HG03442 (cell line): ENCODE data around the gene NTM.

Experiments
- ATAC-seq: cut with Tn5 transposase; IDR thresholded peaks from one replicate; pipeline ENCODE4 v1.9.1; 2021; ENCODE audit warnings: mild to moderate bottlenecking, moderate library complexity; ENCODE audit not compliant: unreplicated experiment

NTM gene

DNA sequence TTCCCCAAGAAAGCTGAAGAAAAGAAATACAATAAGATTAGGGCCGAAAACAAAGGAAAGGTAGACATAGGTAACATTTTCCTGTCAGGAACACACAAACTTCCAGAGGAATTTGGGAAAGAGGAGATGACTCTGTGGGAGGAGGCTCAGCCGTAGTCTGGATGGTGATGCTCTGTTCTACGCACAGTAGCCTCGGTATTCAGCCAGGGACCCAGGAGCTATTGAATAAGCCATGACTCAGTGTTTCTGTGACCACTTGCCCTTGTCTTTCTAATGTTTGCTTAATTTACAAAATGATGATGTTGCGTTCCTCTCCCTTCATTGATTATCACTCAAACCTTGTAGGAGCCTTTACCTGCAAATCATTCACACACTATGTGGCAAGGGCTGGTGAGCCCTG is 745.0 kb downstream of the NTM start:
- ATAC-seq, result no peak

DNA sequence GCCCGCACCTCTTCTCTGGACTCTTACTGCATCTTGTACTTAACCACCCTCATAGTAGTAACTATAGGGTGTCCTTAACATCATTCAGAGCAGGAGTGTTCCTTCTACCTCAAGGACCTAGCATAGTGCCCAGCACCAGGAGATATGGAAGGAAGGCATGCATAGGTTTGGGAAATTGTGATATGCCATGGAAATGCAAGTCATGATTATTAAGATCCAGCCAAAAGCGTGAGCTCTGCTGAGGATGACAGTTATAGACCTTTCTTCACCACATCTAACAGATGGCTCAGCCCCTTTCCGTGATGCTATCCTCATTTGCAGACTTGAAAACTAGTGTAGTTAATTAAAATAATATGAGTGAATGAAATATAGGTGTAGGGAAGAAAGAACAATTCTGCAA is 746.1 kb downstream of the NTM start:
- no peak for ATAC-seq

DNA sequence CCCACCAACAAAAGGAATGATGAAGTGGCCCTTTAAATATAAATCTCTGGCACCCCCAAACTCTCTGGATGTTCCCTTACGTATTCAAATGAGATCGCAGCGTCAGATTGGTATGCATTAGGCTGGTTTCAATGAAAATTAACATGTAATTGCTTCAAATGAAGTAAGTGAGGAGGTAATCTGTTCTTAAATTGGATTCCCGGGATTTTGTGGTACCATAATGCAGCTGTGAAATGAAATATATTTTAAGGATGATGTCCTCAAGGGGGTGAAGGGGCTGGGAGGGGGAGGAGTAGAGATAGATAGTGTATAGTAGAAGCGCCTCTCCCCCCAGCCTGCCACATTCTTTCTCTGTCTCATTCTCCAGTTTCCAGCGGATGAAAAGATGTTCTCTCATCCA is 748.2 kb downstream of the NTM start:
- no peak for ATAC-seq

DNA sequence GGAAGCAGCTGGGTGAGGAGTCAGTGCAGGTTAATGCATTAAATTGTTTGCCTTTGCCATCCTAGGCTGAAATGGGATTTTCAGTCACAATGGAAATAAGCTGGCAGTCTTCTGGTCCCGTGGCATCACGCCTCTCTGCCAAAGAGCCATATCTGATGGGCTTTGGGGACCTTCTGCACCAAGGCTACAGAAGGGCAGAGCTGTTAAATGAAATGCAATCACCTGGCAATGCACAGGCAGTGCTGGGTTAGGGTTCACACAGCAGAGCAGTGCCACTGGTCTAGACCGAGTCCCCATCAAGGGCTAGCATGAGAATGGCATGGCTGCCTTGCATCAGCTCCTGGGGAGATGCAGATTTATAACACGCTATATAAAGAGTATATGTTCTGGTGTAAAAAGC is 749.2 kb downstream of the NTM start:
- ATAC-seq, result no peak

- no peak for ATAC-seq
These were observed 752.3 kb downstream of the NTM start for GRCh38 chr11:132122735-132123134.

DNA sequence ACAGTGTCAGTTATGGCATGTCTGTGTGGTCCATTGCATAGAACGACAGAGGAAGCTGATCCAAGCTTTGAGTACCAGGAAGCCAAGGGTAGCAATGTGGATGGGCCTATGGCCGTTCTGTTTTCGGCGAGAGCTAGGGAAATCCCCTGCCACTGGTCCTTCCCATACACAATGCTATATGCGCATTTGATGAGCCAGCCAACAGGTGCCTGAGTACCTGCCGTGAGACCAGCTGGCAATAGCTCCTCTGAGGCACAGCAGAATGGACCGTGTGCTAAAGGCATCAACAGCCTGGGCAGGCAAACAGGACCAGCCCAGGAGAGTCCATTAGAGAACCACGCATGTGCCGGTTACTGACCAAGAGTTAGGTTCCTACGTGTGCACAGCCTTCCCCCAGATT is 753.0 kb downstream of the NTM start:
- no peak for ATAC-seq

DNA sequence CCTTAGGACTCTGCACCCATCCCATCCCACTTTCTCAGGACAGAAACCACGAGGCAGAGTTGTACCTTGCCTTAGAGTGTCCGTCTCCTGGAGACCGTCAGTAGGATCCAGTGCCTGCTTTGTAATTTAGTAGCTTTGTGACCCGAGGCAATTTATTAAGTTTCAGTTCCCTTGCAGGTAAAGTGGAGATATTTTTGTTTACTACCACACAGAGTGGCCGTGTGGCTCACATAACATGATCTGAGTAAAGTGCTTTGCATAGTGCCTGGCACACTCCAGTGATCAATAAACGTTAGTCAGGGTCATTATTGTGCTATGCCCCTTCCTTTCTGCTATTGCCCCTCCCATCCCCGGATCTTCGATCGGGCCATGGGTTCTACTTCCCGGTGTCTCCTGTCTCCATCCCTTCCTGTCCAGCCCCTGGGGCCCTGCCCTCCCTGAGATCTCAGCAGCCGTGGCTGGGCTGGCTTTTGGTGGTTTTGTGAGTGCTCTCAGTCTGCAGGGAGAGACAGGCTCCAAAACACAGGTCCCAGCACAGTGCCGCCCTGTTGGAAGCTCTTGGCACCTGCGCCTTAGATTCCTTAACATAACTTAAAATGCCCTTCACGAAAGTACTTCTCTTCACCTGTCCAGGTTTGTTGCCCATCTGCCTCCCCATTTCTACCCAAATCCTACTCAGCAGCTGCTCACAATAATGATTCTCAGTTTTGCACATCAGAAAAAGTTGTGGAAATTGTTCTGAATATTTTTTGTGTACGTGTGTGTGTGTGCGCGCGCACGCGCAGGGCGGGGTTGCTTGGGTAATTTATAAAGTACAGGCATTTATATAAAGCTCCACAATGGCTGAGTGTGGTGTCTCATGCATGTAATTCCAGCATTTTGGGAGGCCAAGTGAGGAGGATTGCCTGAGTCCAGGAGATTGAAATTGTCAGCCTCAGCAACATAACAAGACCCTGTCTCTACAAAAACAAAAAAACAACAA is 753.7 kb downstream of the NTM start:
- no peak for ATAC-seq

DNA sequence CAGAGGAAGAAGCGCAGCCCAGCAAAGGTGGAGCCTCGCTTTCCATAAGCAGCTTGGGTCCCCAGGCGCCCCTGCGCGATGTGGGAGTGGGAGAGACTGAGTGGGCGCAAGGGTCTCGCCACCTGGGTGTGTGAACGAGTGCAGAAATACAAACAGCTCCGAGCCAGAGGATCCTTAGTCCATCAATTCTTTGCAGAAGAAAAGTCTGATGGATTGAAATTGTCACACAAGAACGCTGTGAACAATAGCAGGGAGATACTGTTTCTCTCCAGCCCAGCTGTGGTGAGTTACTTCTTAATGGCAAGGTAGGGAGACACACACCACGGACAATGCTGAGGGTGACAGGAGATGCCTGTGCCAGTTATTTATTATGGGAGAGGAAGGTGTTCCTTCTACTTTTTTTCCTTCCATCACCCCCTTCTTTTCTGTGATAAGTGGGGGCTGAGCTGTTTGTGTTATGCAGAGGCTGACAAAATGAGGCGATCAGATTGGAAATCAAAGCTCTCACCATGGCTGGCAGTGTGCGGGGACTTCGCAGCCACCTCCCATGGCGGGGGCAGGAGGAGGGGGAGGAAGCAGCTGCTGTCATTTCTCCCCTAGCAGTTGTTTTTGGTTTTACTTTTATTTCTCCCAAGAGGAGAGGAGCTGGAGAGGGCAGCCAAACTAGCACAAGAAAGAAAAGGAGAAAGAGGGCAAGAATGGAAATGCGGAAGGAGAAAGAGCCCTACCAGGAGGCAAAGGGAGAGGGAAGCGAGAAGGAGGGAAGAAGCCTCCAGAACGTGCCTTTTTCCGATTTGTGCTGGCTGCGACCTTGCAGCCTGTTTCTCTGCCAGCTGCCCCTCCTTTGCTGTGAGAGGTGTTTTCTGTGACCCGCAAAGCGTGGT is 755.8 kb downstream of the NTM start:
- ATAC-seq, result no peak

DNA sequence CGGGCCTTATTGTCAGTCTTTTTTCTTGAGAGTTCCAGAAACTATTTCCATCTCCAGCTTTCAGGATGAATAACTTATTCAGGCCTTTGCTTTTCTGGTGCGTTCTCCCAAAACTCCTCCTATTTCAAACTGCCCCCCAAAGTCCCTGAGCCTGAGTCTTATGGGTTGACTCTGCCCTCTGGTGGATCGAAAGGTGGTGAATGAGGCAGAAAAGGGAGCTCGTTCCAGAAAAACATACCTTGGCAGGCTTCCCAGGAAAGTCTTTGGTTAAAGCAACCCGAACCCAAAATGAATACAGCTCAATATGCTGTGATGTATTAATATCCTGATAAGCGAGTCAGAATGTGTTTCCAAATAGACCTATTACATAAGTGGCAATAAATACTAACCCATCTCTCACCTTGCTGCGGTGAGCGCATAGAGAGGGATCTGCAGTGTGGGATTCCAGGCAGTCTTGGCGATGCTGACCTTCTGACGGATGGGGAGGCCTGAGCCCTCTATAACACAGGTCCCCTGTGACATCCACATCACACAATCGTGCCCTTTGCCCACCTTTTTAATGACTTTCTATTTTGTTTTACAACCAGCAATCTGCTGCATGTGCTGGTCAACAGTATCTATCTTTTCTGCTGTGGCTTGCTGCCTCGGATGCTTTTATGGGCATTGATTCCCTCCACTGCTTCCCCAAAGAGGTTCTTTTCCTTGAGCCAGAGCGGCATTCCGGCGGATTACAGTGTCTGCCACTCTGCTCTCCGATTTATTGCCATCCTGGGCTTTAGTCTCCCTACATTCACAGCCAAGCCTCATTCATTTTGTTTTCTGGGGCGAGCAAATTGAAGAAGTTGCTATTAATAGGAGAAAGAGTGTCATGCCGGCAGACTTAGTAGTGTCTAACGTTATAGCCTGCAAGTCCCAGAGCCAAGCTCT is 756.8 kb downstream of the NTM start:
- no peak for ATAC-seq

DNA sequence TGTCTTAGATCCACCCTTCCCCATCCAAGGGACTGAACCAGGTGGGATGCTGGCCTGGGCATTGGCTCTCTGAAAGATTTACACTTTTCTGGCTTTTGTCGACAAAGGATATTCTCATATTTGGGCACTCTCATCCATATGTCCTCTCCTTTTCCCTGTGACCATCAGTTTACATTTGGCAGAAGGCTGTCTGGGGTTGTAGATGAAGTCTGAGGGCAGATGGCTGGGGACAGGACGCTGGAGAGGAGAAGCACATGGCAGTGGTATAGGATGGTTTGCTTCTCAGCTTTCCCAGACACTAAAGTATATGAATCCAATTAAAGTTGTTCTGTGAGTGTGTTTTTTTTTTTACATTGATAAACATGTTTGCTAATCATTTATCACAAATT is 757.5 kb downstream of the NTM start:
- no peak for ATAC-seq

DNA sequence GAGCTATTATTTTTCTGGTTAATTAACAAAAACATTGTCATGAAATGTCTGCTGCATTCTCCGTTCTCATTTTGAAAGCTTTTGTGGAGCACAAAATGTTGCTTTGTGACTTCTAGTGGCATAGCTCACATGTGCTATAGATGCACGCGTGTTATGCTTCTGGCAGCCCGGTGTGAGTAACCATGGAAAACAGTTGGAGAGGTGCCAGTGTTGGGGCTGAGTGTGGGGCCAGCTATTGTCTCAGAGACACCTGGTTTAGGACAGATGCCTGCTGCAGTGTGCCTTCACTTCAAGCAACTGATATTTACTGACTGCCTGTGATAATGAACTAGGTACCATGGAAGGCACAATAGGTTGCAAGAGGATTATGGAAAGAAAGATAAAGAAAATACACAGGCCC is 760.6 kb downstream of the NTM start:
- no peak for ATAC-seq

DNA sequence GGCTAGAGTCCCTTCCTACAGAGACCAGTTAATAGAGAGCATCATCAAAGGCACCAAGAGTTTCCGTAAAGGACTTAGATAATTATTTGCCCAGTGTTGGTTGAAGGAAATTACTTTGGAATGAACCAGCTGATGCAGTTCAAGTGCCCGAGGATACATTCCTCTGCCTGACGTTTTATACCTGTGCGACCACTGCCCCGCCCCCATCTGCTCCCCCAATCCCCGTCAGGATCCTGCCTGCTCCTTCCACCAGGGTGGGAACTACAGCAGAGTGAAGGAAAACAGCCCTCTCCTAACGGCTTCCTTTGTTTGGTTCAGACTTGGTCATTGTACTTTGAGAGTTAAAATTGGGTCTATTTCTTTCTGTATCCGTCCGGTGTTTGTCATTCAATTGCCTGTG is 761.5 kb downstream of the NTM start:
- no peak for ATAC-seq

DNA sequence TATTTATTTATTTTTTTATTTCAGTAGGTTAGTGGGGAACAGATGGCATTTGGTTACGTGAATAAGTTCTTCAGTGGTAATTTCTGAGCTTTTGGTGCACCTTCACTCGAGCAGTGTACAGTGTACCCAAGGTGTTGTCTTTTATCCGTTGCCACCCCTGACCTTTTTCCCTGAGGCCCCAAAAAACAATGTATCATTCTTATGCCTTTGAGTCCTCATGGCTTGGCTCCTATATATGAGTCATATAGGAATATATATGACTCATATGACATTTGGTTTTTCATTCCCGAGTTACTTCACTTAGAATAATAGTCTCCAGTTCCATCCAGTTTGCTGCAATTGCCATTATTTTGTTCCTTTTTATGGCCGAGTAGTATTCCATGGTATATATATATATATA is 763.9 kb downstream of the NTM start:
- no peak for ATAC-seq

GRCh38 chr11:132137289-132137980 is 767.0 kb downstream of the NTM start:
- ATAC-seq, result no peak

DNA sequence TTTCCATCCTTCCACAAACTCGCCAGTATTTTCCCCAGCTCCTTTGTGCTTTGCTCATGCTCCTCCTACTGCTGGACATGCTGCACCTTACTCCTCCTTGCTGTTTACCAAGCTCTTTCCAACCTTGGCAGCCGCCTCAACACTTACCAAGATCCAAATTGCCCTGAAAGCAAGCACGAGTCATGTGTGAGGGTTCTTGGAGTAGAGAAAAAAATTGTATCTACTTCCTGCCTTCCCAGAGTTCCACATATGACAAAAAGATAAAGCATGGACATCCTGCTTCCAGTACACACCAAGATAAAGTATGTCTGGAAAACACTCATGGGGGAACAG is 767.5 kb downstream of the NTM start:
- no peak for ATAC-seq

DNA sequence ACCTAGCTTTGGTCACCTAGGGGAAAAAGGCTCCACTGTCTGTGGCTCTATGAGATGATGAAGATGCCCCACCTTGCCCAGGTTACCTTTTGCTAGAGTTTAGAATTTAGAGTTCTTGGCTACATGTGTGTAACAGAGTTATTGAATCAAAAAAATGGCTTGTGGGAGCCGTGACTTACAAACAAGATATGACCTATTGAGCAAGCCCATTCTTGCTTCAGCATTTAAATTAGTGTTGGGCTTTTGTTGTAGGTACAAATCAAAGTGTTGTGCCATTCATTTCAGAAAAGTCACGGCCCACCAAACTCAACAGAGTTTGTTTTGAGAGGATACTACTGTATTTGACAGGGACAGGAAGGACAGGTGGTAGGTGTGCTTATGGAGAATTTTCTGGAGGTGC is 768.8 kb downstream of the NTM start:
- no peak for ATAC-seq

- no peak for ATAC-seq
These were observed 769.6 kb downstream of the NTM start for GRCh38 chr11:132140056-132140455.

DNA sequence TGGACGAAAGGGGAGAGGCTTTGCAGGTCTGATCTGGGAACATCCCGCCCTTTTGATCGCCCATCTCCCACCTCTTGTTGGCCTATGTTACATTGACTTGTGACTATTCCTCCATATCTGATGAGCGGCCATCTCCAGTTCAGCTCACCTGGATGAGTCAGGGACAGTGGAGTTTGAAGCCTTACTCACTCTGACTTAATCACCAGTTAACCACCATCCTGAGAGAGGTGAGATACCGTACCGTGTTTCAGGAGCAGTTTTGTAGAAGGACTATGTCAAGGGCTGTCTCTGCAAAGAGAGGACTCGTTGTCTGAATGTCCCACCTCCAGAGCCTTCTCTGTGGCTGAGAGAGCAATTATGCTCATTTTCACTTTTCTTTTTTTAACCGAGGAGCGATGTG is 771.7 kb downstream of the NTM start:
- ATAC-seq, result no peak

GRCh38 chr11:132142554-132142953 is 772.1 kb downstream of the NTM start:
- no peak for ATAC-seq

- no peak for ATAC-seq
These were observed 777.0 kb downstream of the NTM start for GRCh38 chr11:132147464-132147863.
